GM04503 (cell line): ENCODE measurements around the gene ZSCAN16.

ENCODE experiments used
- DNase-seq: peaks from one replicate; pipeline ENCODE4 v3.0.0-alpha.2; 2012; ENCODE audit warnings: low read depth

The ZSCAN16 gene

DNA sequence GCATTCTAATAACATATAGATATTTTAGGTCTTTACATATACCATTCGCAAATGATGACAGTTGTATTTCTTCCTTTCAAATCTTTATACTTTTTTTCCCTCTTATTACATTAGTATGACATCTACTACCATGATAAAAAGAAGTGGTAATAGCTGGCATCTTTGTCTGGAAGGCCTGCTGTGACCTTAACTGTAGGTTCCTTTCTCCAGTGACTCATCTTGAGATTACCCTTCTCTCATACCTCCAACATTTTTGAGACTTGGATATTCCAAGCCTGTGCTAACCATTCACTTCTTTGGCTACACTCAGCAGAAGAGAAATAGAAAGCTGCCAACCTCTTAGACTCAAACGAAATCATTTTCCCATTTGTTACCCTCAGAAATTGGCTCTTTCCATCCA, 47.6 kb downstream of the ZSCAN16 start:
- DNase-seq = no peak

DNA sequence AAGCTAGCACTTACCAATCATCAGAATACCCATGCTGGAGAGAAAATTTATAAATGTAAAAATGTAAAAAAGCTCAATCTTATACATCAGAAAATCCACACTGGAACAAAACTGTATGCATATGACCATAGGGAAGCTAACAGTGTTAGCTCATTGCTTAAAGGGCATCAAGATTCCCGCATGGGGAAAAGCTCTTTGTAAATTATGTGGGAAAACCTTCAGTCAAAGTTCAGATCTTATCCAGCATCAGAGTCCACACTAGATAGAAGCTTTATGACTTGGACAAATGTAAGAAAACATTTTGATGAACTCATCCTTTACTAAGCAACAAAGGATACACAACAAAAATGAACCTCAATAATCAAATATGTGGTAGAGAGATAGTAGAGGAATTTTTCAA, 52.0 kb downstream of the ZSCAN16 start:
- no peak for DNase-seq
